ENCODE measurements around the gene REST.

DNA sequence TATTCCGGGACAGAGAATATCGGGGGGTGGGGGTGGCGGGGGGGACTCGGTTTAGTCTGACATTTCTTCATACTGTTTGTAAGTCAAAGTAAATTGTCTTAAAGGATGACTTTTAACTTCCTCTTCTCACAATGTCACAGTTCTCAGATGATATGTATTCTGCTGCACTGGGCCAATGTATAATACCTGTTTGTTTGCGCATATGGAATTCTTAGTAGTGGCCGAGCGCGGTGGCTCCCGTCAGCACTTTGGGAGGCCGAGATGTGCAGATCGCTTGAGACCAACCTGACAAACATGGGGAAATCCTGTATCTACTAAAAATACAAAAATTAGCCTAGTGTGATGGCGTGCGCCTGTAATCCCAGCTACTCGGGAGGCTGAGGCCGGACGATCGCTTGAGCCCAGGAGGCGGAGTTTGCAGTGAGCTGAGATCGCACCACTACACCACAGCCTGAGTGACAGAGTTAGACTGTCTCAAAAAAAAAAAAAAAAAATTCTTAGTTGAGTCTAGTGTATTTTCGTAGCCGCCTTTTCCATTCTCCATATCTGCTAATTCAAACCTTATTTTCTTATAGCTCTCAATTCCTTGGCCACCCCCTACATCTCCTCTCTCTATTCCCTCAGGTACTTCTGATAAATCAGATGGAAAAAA is 71.8 kb downstream of the REST start:
- no peak for TF ChIP-seq CEBPB (IDR thresholded peaks at IDR 0.05)
- TF ChIP-seq, protein P1, sequence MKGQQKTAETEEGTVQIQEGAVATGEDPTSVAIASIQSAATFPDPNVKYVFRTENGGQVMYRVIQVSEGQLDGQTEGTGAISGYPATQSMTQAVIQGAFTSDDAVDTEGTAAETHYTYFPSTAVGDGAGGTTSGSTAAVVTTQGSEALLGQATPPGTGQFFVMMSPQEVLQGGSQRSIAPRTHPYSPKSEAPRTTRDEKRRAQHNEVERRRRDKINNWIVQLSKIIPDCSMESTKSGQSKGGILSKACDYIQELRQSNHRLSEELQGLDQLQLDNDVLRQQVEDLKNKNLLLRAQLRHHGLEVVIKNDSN (IDR thresholded peaks at IDR 0.05) = no peak
- TF ChIP-seq, protein P2, sequence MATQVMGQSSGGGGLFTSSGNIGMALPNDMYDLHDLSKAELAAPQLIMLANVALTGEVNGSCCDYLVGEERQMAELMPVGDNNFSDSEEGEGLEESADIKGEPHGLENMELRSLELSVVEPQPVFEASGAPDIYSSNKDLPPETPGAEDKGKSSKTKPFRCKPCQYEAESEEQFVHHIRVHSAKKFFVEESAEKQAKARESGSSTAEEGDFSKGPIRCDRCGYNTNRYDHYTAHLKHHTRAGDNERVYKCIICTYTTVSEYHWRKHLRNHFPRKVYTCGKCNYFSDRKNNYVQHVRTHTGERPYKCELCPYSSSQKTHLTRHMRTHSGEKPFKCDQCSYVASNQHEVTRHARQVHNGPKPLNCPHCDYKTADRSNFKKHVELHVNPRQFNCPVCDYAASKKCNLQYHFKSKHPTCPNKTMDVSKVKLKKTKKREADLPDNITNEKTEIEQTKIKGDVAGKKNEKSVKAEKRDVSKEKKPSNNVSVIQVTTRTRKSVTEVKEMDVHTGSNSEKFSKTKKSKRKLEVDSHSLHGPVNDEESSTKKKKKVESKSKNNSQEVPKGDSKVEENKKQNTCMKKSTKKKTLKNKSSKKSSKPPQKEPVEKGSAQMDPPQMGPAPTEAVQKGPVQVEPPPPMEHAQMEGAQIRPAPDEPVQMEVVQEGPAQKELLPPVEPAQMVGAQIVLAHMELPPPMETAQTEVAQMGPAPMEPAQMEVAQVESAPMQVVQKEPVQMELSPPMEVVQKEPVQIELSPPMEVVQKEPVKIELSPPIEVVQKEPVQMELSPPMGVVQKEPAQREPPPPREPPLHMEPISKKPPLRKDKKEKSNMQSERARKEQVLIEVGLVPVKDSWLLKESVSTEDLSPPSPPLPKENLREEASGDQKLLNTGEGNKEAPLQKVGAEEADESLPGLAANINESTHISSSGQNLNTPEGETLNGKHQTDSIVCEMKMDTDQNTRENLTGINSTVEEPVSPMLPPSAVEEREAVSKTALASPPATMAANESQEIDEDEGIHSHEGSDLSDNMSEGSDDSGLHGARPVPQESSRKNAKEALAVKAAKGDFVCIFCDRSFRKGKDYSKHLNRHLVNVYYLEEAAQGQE (IDR thresholded peaks at IDR 0.05; ENCODE audit: low read depth) = no peak
- TF ChIP-seq ZBTB7A (IDR thresholded peaks at IDR 0.05; ENCODE audit: low read depth) = no peak
- TF ChIP-seq NFIC (IDR thresholded peaks at IDR 0.05) = no peak
